Astrocyte (in vitro differentiated cells and primary cell): ENCODE data around the gene MKKS.
"Not testable (repeated sequence)": the region's sequence is repeated elsewhere in the genome, so short reads cannot be mapped to it uniquely, and the experiment has no call there.

Experiments
- CTCF ChIP-seq: IDR thresholded peaks from 2 replicates; pipeline ENCODE4 v1.5.1; 2011; ENCODE audit warnings: low read depth, mild to moderate bottlenecking, inconsistent platforms, low read length, moderate library complexity; ENCODE audit not compliant: insufficient read depth
- EZH2 ChIP-seq: IDR thresholded peaks from 2 replicates; pipeline ENCODE4 v1.6.1; 2012; ENCODE audit warnings: mild to moderate bottlenecking, low read length, inconsistent platforms; ENCODE audit not compliant: insufficient read depth

GRCh38 chr20:10417218-10417617 is 16.8 kb downstream of the MKKS start:
- not testable (repeated sequence) for TF ChIP-seq CTCF, EZH2
